NCI-H345 treated with DMSO at 0.1 percent for 48 hours (cell line): Measurements from ENCODE around the gene C16orf86.

Source experiments
- DNase-seq: peaks from one replicate; lab custom pipeline; 2025; ENCODE audit not compliant: unreplicated experiment; lab: John Stamatoyannopoulos, UW

The C16orf86 gene

GRCh38 chr16:67666559-67667452 lies at the start of gene C16orf86, which contains the start of gene ENKD1:
Gene C16orf86 (plus strand): TSS chr16:67666814. CDS start chr16:67666971, 157 bp downstream.
Gene ENKD1 (minus strand): TSS chr16:67666750. CDS start chr16:67666442, 308 bp downstream.
- DNase-seq: peak; percentile 21

GRCh38 chr16:67628216-67628615 lies 38.4 kb upstream of the C16orf86 start:
- DNase-seq: no peak

- no peak for DNase-seq
These were observed 34.0 kb upstream of the C16orf86 start for GRCh38 chr16:67632415-67633172.

- no peak for DNase-seq
These were observed 29.9 kb upstream of the C16orf86 start for GRCh38 chr16:67636713-67637112.

- no peak for DNase-seq
These were observed 29.0 kb upstream of the C16orf86 start for GRCh38 chr16:67637625-67638024.

- DNase-seq: no peak
These were observed 24.6 kb upstream of the C16orf86 start for GRCh38 chr16:67641779-67642708.

- DNase-seq: no peak
These were observed 22.6 kb upstream of the C16orf86 start for GRCh38 chr16:67644038-67644437.

- no peak for DNase-seq
These were observed 21.1 kb upstream of the C16orf86 start for GRCh38 chr16:67645397-67646121.

- no peak for DNase-seq
These were observed 19.4 kb upstream of the C16orf86 start for GRCh38 chr16:67647111-67647651.

GRCh38 chr16:67647681-67648080 lies 18.9 kb upstream of the C16orf86 start:
- DNase-seq: no peak

- no peak for DNase-seq
These were observed 18.4 kb upstream of the C16orf86 start for GRCh38 chr16:67648088-67648763.

GRCh38 chr16:67648764-67649407 lies 17.7 kb upstream of the C16orf86 start:
- DNase-seq: no peak

- no peak for DNase-seq
These were observed 17.1 kb upstream of the C16orf86 start for GRCh38 chr16:67649494-67649931.

- DNase-seq: no peak
These were observed 16.6 kb upstream of the C16orf86 start for GRCh38 chr16:67650023-67650422.

GRCh38 chr16:67651039-67651438 lies 15.6 kb upstream of the C16orf86 start:
- DNase-seq: no peak

- no peak for DNase-seq
These were observed 14.8 kb upstream of the C16orf86 start for GRCh38 chr16:67651847-67652246.

- no peak for DNase-seq
These were observed 14.0 kb upstream of the C16orf86 start for GRCh38 chr16:67652578-67653127.

GRCh38 chr16:67653128-67653788 lies 13.4 kb upstream of the C16orf86 start:
- DNase-seq: no peak
